Adipocyte (in vitro differentiated cells): ENCODE results near the gene TBC1D14.
A peak's percentile ranks its signal among the peaks of the same experiment; 100 is the strongest.

ENCODE experiments used
- DNase-seq: peaks from one replicate; pipeline ENCODE4 v3.0.0-alpha.2; 2015; ENCODE audit warnings: low read depth
- H3K27me3 ChIP-seq: replicated peaks from 2 replicates; pipeline ENCODE4 v1.7.0; 2013; ENCODE audit warnings: mild to moderate bottlenecking, low read length, moderate library complexity; ENCODE audit not compliant: control insufficient read depth, insufficient read depth
- H3K36me3 ChIP-seq: 2 replicates; pipeline ENCODE4 v1.7.0; 2013; ENCODE audit warnings: low read length, mild to moderate bottlenecking, moderate library complexity; ENCODE audit not compliant: control insufficient read depth, insufficient read depth, severe bottlenecking
- H3K4me1 ChIP-seq: 2 replicates; pipeline ENCODE4 v1.7.0; 2013; ENCODE audit warnings: mild to moderate bottlenecking, low read length, moderate library complexity; ENCODE audit not compliant: control insufficient read depth, insufficient read depth
- H3K4me3 ChIP-seq: 2 replicates; pipeline ENCODE4 v1.7.0; 2013; ENCODE audit warnings: mild to moderate bottlenecking, low read length, moderate library complexity
- H3K9ac ChIP-seq: 2 replicates; pipeline ENCODE4 v1.7.0; 2013; ENCODE audit warnings: mild to moderate bottlenecking, low read length, moderate library complexity
- H3K9me3 ChIP-seq: 2 replicates; pipeline ENCODE4 v1.7.0; 2013; ENCODE audit warnings: mild to moderate bottlenecking, low read length, moderate library complexity; ENCODE audit not compliant: control insufficient read depth

The TBC1D14 gene

GRCh38 chr4:6937201-6937600 is 27.6 kb downstream of the TBC1D14 start:
- DNase-seq = no peak
- Histone ChIP-seq H3K9me3 (no peaks in the 10 kb centered on the region), H3K27me3 (no peaks in the 10 kb centered on the region), H3K4me3 (no peak overlapping the region), H3K36me3 (no peaks in the 10 kb centered on the region), H3K9ac (no peak overlapping the region), H3K4me1 (peaks cover 13% of the 10 kb centered on the region)

- no peaks in the 10 kb centered on the region for H3K27me3 ChIP-seq
- DNase-seq = no peak
- H3K9me3 ChIP-seq = no peaks in the 10 kb centered on the region
- no peak overlapping the region for H3K4me3 ChIP-seq
- peaks cover 17% of the 10 kb centered on the region for H3K4me1 ChIP-seq
- no peaks in the 10 kb centered on the region for H3K36me3 ChIP-seq
- no peak overlapping the region for H3K9ac ChIP-seq
These were observed 28.1 kb downstream of the TBC1D14 start for GRCh38 chr4:6937754-6938153.

- no peak overlapping the region for H3K4me3 ChIP-seq
These were observed 28.6 kb downstream of the TBC1D14 start for GRCh38 chr4:6938237-6938636.

GRCh38 chr4:6938647-6939271 is 29.1 kb downstream of the TBC1D14 start:
- H3K36me3 ChIP-seq = no peaks in the 10 kb centered on the region
- DNase-seq = no peak
- no peak overlapping the region for H3K9ac ChIP-seq
- H3K4me3 ChIP-seq = no peak overlapping the region
- no peaks in the 10 kb centered on the region for H3K27me3 ChIP-seq
- peaks cover 24% of the 10 kb centered on the region for H3K4me1 ChIP-seq
- H3K9me3 ChIP-seq = no peaks in the 10 kb centered on the region

More at GRCh38 chr4:6938237-6938636, 28.6 kb downstream of the TBC1D14 start:
- no peaks in the 10 kb centered on the region for H3K27me3 ChIP-seq
- no peaks in the 10 kb centered on the region for H3K9me3 ChIP-seq
- DNase-seq = no peak
- H3K9ac ChIP-seq = no peak overlapping the region
- H3K36me3 ChIP-seq = no peaks in the 10 kb centered on the region
- H3K4me1 ChIP-seq = peaks cover 22% of the 10 kb centered on the region

GRCh38 chr4:6939761-6940743 is 30.4 kb downstream of the TBC1D14 start:
- H3K27me3 ChIP-seq = no peaks in the 10 kb centered on the region
- H3K9ac ChIP-seq = no peak overlapping the region
- H3K4me1 ChIP-seq = peaks cover 21% of the 10 kb centered on the region
- no peaks in the 10 kb centered on the region for H3K9me3 ChIP-seq
- DNase-seq = no peak
- no peaks in the 10 kb centered on the region for H3K36me3 ChIP-seq
- no peak overlapping the region for H3K4me3 ChIP-seq

GRCh38 chr4:6940744-6941137 is 31.1 kb downstream of the TBC1D14 start:
- Histone ChIP-seq H3K36me3 (no peaks in the 10 kb centered on the region), H3K9ac (no peak overlapping the region), H3K4me3 (no peak overlapping the region), H3K27me3 (no peaks in the 10 kb centered on the region), H3K4me1 (peaks cover 19% of the 10 kb centered on the region), H3K9me3 (no peaks in the 10 kb centered on the region)
- no peak for DNase-seq

- no peak for DNase-seq
- H3K9me3 ChIP-seq = no peaks in the 10 kb centered on the region
- H3K27me3 ChIP-seq = no peaks in the 10 kb centered on the region
- peak overlapping the region; percentile 48 for H3K9ac ChIP-seq
- H3K36me3 ChIP-seq = no peaks in the 10 kb centered on the region
- H3K4me1 ChIP-seq = peaks cover 19% of the 10 kb centered on the region
- H3K4me3 ChIP-seq = peak overlapping the region; percentile 31
These were observed 32.2 kb downstream of the TBC1D14 start for GRCh38 chr4:6941796-6942195.

- H3K36me3 ChIP-seq = no peaks in the 10 kb centered on the region
- no peaks in the 10 kb centered on the region for H3K27me3 ChIP-seq
- peak overlapping the region; percentile 61 for H3K4me3 ChIP-seq
- peak; percentile 97 for DNase-seq
- H3K4me1 ChIP-seq = peaks cover 19% of the 10 kb centered on the region
- H3K9ac ChIP-seq = peak overlapping the region; percentile 70
- H3K9me3 ChIP-seq = no peaks in the 10 kb centered on the region
These were observed 32.7 kb downstream of the TBC1D14 start for GRCh38 chr4:6942238-6942800.

- no peak overlapping the region for H3K4me3 ChIP-seq
- DNase-seq = no peak
- peaks cover 19% of the 10 kb centered on the region for H3K4me1 ChIP-seq
- no peaks in the 10 kb centered on the region for H3K9me3 ChIP-seq
- peak overlapping the region; percentile 70 for H3K9ac ChIP-seq
- H3K27me3 ChIP-seq = no peaks in the 10 kb centered on the region
- no peaks in the 10 kb centered on the region for H3K36me3 ChIP-seq
These were observed 33.6 kb downstream of the TBC1D14 start for GRCh38 chr4:6943012-6943884.

GRCh38 chr4:6943885-6944225 is 34.2 kb downstream of the TBC1D14 start:
- H3K9me3 ChIP-seq = no peaks in the 10 kb centered on the region
- H3K4me1 ChIP-seq = peaks cover 19% of the 10 kb centered on the region
- no peak overlapping the region for H3K9ac ChIP-seq
- no peaks in the 10 kb centered on the region for H3K36me3 ChIP-seq
- no peak for DNase-seq
- H3K4me3 ChIP-seq = no peak overlapping the region
- no peaks in the 10 kb centered on the region for H3K27me3 ChIP-seq
